H7 (cell line): ENCODE measurements around the gene RBMS3. TPM values are rescaled to one million over a fixed set of nuclear protein-coding genes. Genes with fewer than 3 reads are reported as not detected.
"Not testable (repeated sequence)": the region's sequence is repeated elsewhere in the genome, so short reads cannot be mapped to it uniquely, and the experiment has no call there.

ENCODE experiments used
- DNase-seq: peaks from one replicate; pipeline ENCODE4 v3.0.0; 2012
- H3K27me3 ChIP-seq: 2 replicates; pipeline ENCODE4 v1.6.0; 2011; ENCODE audit warnings: mild to moderate bottlenecking, low read length; ENCODE audit not compliant: control insufficient read depth, insufficient read depth
- H3K36me3 ChIP-seq: replicated peaks from 2 replicates; pipeline ENCODE4 v1.5.1; 2011; ENCODE audit warnings: low read length; ENCODE audit not compliant: control insufficient read depth, insufficient read depth
- H3K4me3 ChIP-seq: 2 replicates; pipeline ENCODE4 v1.5.1; 2011; ENCODE audit warnings: low read depth, mild to moderate bottlenecking, control low read depth, low read length, moderate library complexity; ENCODE audit not compliant: insufficient read depth
- total RNA-seq: library from RNA; depleted of rRNA; stranded (reverse); fragments of >200 nt; shearing (Covaris generic); gene quantifications from 2 replicates; pipeline ENCODE4 v1.2.3, GENCODE V29; 2014

RBMS3 gene
- total RNA-seq, 1 experiment from 2014 or later: 9.4 TPM

GRCh38 chr3:29312395-29312794 is 31.5 kb downstream of the RBMS3 start:
- no peaks in the 10 kb centered on the region for H3K36me3 ChIP-seq
- DNase-seq: no peak
- H3K27me3 ChIP-seq: no peaks in the 10 kb centered on the region
- H3K4me3 ChIP-seq: no peak overlapping the region

GRCh38 chr3:29312960-29313452 is 32.1 kb downstream of the RBMS3 start:
- H3K36me3 ChIP-seq: no peaks in the 10 kb centered on the region
- H3K27me3 ChIP-seq: no peaks in the 10 kb centered on the region
- DNase-seq: no peak
- no peak overlapping the region for H3K4me3 ChIP-seq

GRCh38 chr3:29313981-29314726 is 33.3 kb downstream of the RBMS3 start:
- Histone ChIP-seq H3K4me3 (no peak overlapping the region), H3K36me3 (no peaks in the 10 kb centered on the region), H3K27me3 (no peaks in the 10 kb centered on the region)
- no peak for DNase-seq

- no peak overlapping the region for H3K4me3 ChIP-seq
- H3K36me3 ChIP-seq: no peaks in the 10 kb centered on the region
- no peak for DNase-seq
- H3K27me3 ChIP-seq: no peaks in the 10 kb centered on the region
These were observed 33.8 kb downstream of the RBMS3 start for GRCh38 chr3:29314727-29315088.

GRCh38 chr3:29317659-29318173 is 36.8 kb downstream of the RBMS3 start:
- H3K36me3 ChIP-seq: no peaks in the 10 kb centered on the region
- DNase-seq: no peak
- no peak overlapping the region for H3K4me3 ChIP-seq
- H3K27me3 ChIP-seq: no peaks in the 10 kb centered on the region

- Histone ChIP-seq H3K4me3 (no peak overlapping the region), H3K27me3 (no peaks in the 10 kb centered on the region), H3K36me3 (no peaks in the 10 kb centered on the region)
- DNase-seq: no peak
These were observed 37.4 kb downstream of the RBMS3 start for GRCh38 chr3:29318251-29318650.

GRCh38 chr3:29319262-29319661 is 38.4 kb downstream of the RBMS3 start:
- Histone ChIP-seq H3K36me3 (no peaks in the 10 kb centered on the region), H3K4me3 (no peak overlapping the region), H3K27me3 (no peaks in the 10 kb centered on the region)
- DNase-seq: no peak

GRCh38 chr3:29319798-29320197 is 38.9 kb downstream of the RBMS3 start:
- DNase-seq: no peak
- no peaks in the 10 kb centered on the region for H3K36me3 ChIP-seq
- no peak overlapping the region for H3K4me3 ChIP-seq
- H3K27me3 ChIP-seq: no peaks in the 10 kb centered on the region

- no peak overlapping the region for H3K4me3 ChIP-seq
- no peaks in the 10 kb centered on the region for H3K36me3 ChIP-seq
- no peak for DNase-seq
- H3K27me3 ChIP-seq: no peaks in the 10 kb centered on the region
These were observed 41.7 kb downstream of the RBMS3 start for GRCh38 chr3:29322586-29322985.

- no peak for DNase-seq
- Histone ChIP-seq H3K4me3 (no peak overlapping the region), H3K27me3 (no peaks in the 10 kb centered on the region), H3K36me3 (no peaks in the 10 kb centered on the region)
These were observed 43.3 kb downstream of the RBMS3 start for GRCh38 chr3:29324180-29324651.

GRCh38 chr3:29326540-29326939 is 45.7 kb downstream of the RBMS3 start:
- H3K4me3 ChIP-seq, H3K36me3 ChIP-seq, DNase-seq, H3K27me3 ChIP-seq: not testable (repeated sequence)

GRCh38 chr3:29329986-29330890 is 49.4 kb downstream of the RBMS3 start:
- Histone ChIP-seq H3K36me3 (no peaks in the 10 kb centered on the region), H3K27me3 (no peaks in the 10 kb centered on the region), H3K4me3 (no peak overlapping the region)
- DNase-seq: no peak

GRCh38 chr3:29331035-29331434 is 50.2 kb downstream of the RBMS3 start:
- Histone ChIP-seq H3K36me3 (no peaks in the 10 kb centered on the region), H3K4me3 (no peak overlapping the region), H3K27me3 (no peaks in the 10 kb centered on the region)
- DNase-seq: no peak

GRCh38 chr3:29331456-29332194 is 50.8 kb downstream of the RBMS3 start:
- no peak for DNase-seq
- H3K27me3 ChIP-seq: no peaks in the 10 kb centered on the region
- no peaks in the 10 kb centered on the region for H3K36me3 ChIP-seq
- H3K4me3 ChIP-seq: no peak overlapping the region
